CD14-positive monocyte (primary cell): ENCODE data around the gene R3HDM2. TPM values are rescaled to one million over a fixed set of nuclear protein-coding genes. Genes with fewer than 3 reads are reported as not detected.

ENCODE experiments used
- DNase-seq, 3 donors: peaks; one replicate each; pipeline ENCODE4 v3.0.0-alpha.2; 2011 to 2022
- H2AFZ ChIP-seq: 2 replicates; pipeline ENCODE4 v1.6.0; 2012; ENCODE audit warnings: mild to moderate bottlenecking, low read depth, low read length, inconsistent platforms; ENCODE audit not compliant: insufficient read depth, poor library complexity, severe bottlenecking
- H3K27ac ChIP-seq, 2 donors: 1 replicate in 1 of 2; 2 replicates in 1 of 2; pipeline ENCODE4 v1.5.1; 2012 to 2013; ENCODE audit warnings: low read length in 2 of 2, control low read depth in 1 of 2, inconsistent platforms in 1 of 2, low read depth in 1 of 2, mild to moderate bottlenecking in 1 of 2
- H3K27me3 ChIP-seq, 2 donors: one replicate each; pipeline versions ENCODE4 v1.6.0 to v1.6.1; 2011 to 2013; ENCODE audit warnings: low read length in 2 of 2; ENCODE audit not compliant: control insufficient read depth in 2 of 2, insufficient read depth in 2 of 2
- H3K36me3 ChIP-seq, 2 donors: replicated peaks in 1 of 2; 1 replicate in 1 of 2; 2 replicates in 1 of 2; pipeline versions ENCODE4 v1.5.1 to v1.6.1; 2012 to 2013; ENCODE audit warnings: low read length in 2 of 2, control low read depth in 1 of 2, inconsistent platforms in 1 of 2, mild to moderate bottlenecking in 1 of 2; ENCODE audit not compliant: insufficient read depth in 2 of 2, control insufficient read depth in 1 of 2
- H3K4me1 ChIP-seq, 2 donors: 1 replicate in 1 of 2; 2 replicates in 1 of 2; pipeline versions ENCODE4 v1.5.1 to v1.6.1; 2012 to 2013; ENCODE audit warnings: low read length in 2 of 2, control low read depth in 1 of 2, inconsistent platforms in 1 of 2, mild to moderate bottlenecking in 1 of 2, moderate library complexity in 1 of 2; ENCODE audit not compliant: insufficient read depth in 2 of 2, control insufficient read depth in 1 of 2
- H3K4me2 ChIP-seq: replicated peaks from 2 replicates; pipeline ENCODE3; 2012; ENCODE audit warnings: low read length, moderate library complexity, mild to moderate bottlenecking; ENCODE audit not compliant: poor library complexity, severe bottlenecking; ENCODE audit errors: extremely low read depth
- H3K4me3 ChIP-seq, 3 experiments: fragments of 200-600 bp in 1 of 3; sonication (generic) in 1 of 3; replicated peaks in 1 of 3; 1 replicate in 2 of 3; 2 replicates in 1 of 3; pipeline ENCODE4 v1.5.1; 2011 to 2013; ENCODE audit warnings: low read length in 3 of 3, mild to moderate bottlenecking in 3 of 3, control low read depth in 2 of 3, low read depth in 2 of 3, inconsistent platforms in 1 of 3, moderate library complexity in 1 of 3
- H3K79me2 ChIP-seq: 2 replicates; pipeline ENCODE4 v1.6.0; 2012; ENCODE audit warnings: mild to moderate bottlenecking, control low read depth, inconsistent platforms, low read length, moderate library complexity; ENCODE audit not compliant: insufficient read depth
- H3K9ac ChIP-seq: 2 replicates; pipeline ENCODE4 v1.6.0; 2017; ENCODE audit warnings: low read length, mild to moderate bottlenecking; ENCODE audit not compliant: insufficient read depth, poor library complexity, severe bottlenecking
- H3K9me3 ChIP-seq, 2 donors: replicated peaks in 1 of 2; 1 replicate in 1 of 2; 2 replicates in 1 of 2; pipeline versions ENCODE4 v1.5.1 to v1.6.1; 2012 to 2013; ENCODE audit warnings: low read length in 2 of 2, control low read depth in 1 of 2; ENCODE audit not compliant: control insufficient read depth in 1 of 2, insufficient read depth in 1 of 2
- H4K20me1 ChIP-seq: 2 replicates; pipeline ENCODE4 v1.6.0; 2012; ENCODE audit warnings: mild to moderate bottlenecking, low read length, control low read depth, moderate library complexity; ENCODE audit not compliant: insufficient read depth
- H3K27ac Mint-ChIP-seq, 7 donors: one replicate each; pipeline ENCODE4 v1.8.0; 2020; ENCODE audit warnings: mild to moderate bottlenecking in 7 of 7, mixed read lengths in 7 of 7, moderate library complexity in 6 of 7, inconsistent platforms in 2 of 7
- H3K27me3 Mint-ChIP-seq, 3 donors: one replicate each; pipeline ENCODE4 v1.8.0; 2021 to 2022; ENCODE audit warnings: low read depth in 3 of 3, mild to moderate bottlenecking in 3 of 3, mixed read lengths in 3 of 3, moderate library complexity in 3 of 3, inconsistent platforms in 1 of 3
- H3K36me3 Mint-ChIP-seq, 2 donors: one replicate each; pipeline ENCODE4 v1.8.0; 2020; ENCODE audit warnings: mixed read lengths in 2 of 2, inconsistent platforms in 1 of 2, mild to moderate bottlenecking in 1 of 2
- H3K4me1 Mint-ChIP-seq: one replicate; pipeline ENCODE4 v1.8.0; 2020; ENCODE audit warnings: mild to moderate bottlenecking, mixed read lengths
- H3K4me3 Mint-ChIP-seq, 2 donors: one replicate each; pipeline ENCODE4 v1.8.0; 2020; ENCODE audit warnings: mild to moderate bottlenecking in 2 of 2, mixed read lengths in 2 of 2, moderate library complexity in 1 of 2
- H3K9me3 Mint-ChIP-seq, 7 donors: one replicate each; pipeline ENCODE4 v1.8.0; 2020 to 2022; ENCODE audit warnings: mixed read lengths in 7 of 7, mild to moderate bottlenecking in 6 of 7, moderate library complexity in 6 of 7, inconsistent platforms in 2 of 7
- CTCF ChIP-seq: fragments of 200-600 bp; IDR thresholded peaks from one replicate; pipeline ENCODE4 v1.8.0; 2022; ENCODE audit warnings: antibody characterized with exemption, mild to moderate bottlenecking
- WGBS: methylation state at CpG from one replicate; pipeline ENCODE4 v1.1.5; 2013; ENCODE audit warnings: missing lambda C conversion rate; ENCODE audit not compliant: insufficient coverage; 5-methylcytosine and 5-hydroxymethylcytosine counted together
- intact Hi-C, 2 donors: fragments of 100-400 bp; cut with micrococcal nuclease; formaldehyde crosslinking; loops; one replicate each; pipeline versions ENCODE4 v1.15.0 to v1.15.1; 2023
- polyA plus RNA-seq, 3 donors: library from polyadenylated mRNA; depleted of rRNA in 1 of 3; unstranded in 2 of 3; stranded (reverse) in 1 of 3; fragments of 300-500 nt in 2 of 3; fragments of >200 nt in 1 of 3; fragmentation: Illumina TruSeq in 2 of 3; gene quantifications; 1 replicate in 2 of 3; 2 replicates in 1 of 3; pipeline ENCODE4 v1.2.3, GENCODE V29; 2012 to 2021

The R3HDM2 gene
- polyA plus RNA-seq, 3 donors = 4.2 to 69.4 (median 7.3) TPM

- DNase-seq = no peak
- H3K79me2 ChIP-seq = no peaks in the 10 kb centered on the region
- H3K4me1 ChIP-seq = no peaks in the 10 kb centered on the region
- Mint-ChIP-seq H3K27ac (no peak overlapping the region), H3K4me3 (no peak overlapping the region), H3K27me3 (no peaks in the 10 kb centered on the region), H3K36me3 (peaks cover 34 to 72% of the 10 kb centered on the region in 2 donors), H3K9me3 (peaks cover 0 to 15% (median 7%) of the 10 kb centered on the region in 7 donors), H3K4me1 (no peaks in the 10 kb centered on the region)
- H3K4me3 ChIP-seq = no peak overlapping the region
- no peak for TF ChIP-seq CTCF
- H4K20me1 ChIP-seq = peaks cover 3% of the 10 kb centered on the region
- intact Hi-C loops = no loop called here
- no peaks in the 10 kb centered on the region for H3K27me3 ChIP-seq
- H3K4me2 ChIP-seq = no peak overlapping the region
- H3K9me3 ChIP-seq = peaks cover 0 to 6% of the 10 kb centered on the region in 2 donors
- H3K27ac ChIP-seq = no peak overlapping the region
- H3K9ac ChIP-seq = no peak overlapping the region
- no peak overlapping the region for H2AFZ ChIP-seq
- H3K36me3 ChIP-seq = peaks cover 14 to 20% of the 10 kb centered on the region in 2 donors
Observed at GRCh38 chr12:57347284-57347683, 83.6 kb downstream of the R3HDM2 start.

DNA sequence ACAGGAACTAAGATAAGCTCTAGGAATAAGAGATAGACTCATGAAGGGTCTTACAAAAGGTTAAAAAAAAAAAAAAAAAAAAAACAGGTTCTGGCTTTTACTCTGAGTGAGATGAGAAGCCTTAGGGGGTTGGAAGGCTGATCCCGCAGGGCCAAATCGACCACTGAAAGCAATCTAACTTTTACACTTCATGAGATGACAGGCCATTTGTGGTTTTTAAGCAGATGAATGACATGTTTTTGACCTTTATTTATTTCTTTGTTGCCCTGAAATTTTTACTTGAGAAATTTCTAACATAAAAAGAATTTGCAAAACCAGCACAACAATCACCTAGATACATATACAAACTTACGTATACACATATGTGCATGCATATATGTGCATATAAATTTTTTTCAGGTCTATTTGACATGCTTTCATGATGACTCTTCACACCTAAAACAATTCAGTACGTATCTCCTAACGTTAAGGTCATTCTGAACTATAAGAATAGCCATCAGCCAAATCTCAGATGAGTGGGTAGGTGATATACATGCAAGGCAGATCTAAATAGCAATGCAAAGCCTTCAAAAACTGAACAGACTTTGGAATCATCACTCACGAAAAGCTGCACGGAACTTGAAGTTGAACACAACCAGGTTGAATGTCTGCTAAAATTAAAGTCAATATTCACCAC is 87.0 kb downstream of the R3HDM2 start:
- 100% methylated on average over 1 of the region's 7 CpGs for WGBS
- H3K79me2 ChIP-seq = peaks cover 3% of the 10 kb centered on the region
- peaks cover 10 to 14% of the 10 kb centered on the region in 2 donors for H3K36me3 ChIP-seq
- H2AFZ ChIP-seq = no peak overlapping the region
- H3K9ac ChIP-seq = no peak overlapping the region
- peaks cover 0 to 6% of the 10 kb centered on the region in 2 donors for H3K9me3 ChIP-seq
- no peak for DNase-seq
- intact Hi-C loops = no loop called here
- H3K27ac Mint-ChIP-seq = no peak overlapping the region
- H3K36me3 Mint-ChIP-seq = peaks cover 24 to 56% of the 10 kb centered on the region in 2 donors
- H3K27ac ChIP-seq = no peak overlapping the region
- TF ChIP-seq CTCF = no peak
- no peaks in the 10 kb centered on the region for H3K27me3 Mint-ChIP-seq
- H3K4me1 ChIP-seq = peaks cover 7 to 14% of the 10 kb centered on the region in 2 donors
- H3K27me3 ChIP-seq = no peaks in the 10 kb centered on the region
- H4K20me1 ChIP-seq = peaks cover 11% of the 10 kb centered on the region
- H3K4me2 ChIP-seq = no peak overlapping the region
- no peak overlapping the region for H3K4me3 Mint-ChIP-seq
- peaks cover 0 to 8% (median 6%) of the 10 kb centered on the region in 7 donors for H3K9me3 Mint-ChIP-seq
- no peak overlapping the region for H3K4me3 ChIP-seq
- peaks cover 13% of the 10 kb centered on the region for H3K4me1 Mint-ChIP-seq
